Heart left ventricle (tissue), 16 donors: ENCODE data around the gene MTSS2. TPM values are rescaled to one million over a fixed set of nuclear protein-coding genes. Genes with fewer than 3 reads are reported as not detected.
A peak's percentile ranks its signal among the peaks of the same experiment; 100 is the strongest.

ENCODE experiments used
- ATAC-seq, 4 donors: fragments of 200-7000 bp; cut with Tn5 transposase; one replicate each; pipeline ENCODE4 v1.9.1; 2020 to 2022; ENCODE audit warnings: moderate library complexity in 4 of 4, mild to moderate bottlenecking in 3 of 4, moderate number of reproducible peaks in 1 of 4
- DNase-seq, 5 donors: peaks; one replicate each; pipeline ENCODE4 v3.0.0-alpha.2; 2020
- H3K27ac ChIP-seq, 12 donors: fragments of 200-600 bp; sonication (generic) in 4 of 12; one replicate each; pipeline versions ENCODE4 v1.5.0 to v1.8.0; 2016 to 2022; ENCODE audit warnings: mild to moderate bottlenecking in 2 of 12
- H3K27me3 ChIP-seq, 9 donors: fragments of 200-600 bp; sonication (generic) in 2 of 9; one replicate each; pipeline versions ENCODE4 v1.5.1 to v1.8.0; 2016 to 2022; ENCODE audit warnings: mild to moderate bottlenecking in 3 of 9
- H3K36me3 ChIP-seq, 9 donors: fragments of 200-600 bp; sonication (generic) in 2 of 9; one replicate each; pipeline versions ENCODE4 v1.5.0 to v1.8.0; 2018 to 2022; ENCODE audit warnings: mild to moderate bottlenecking in 2 of 9
- H3K4me1 ChIP-seq, 12 donors: fragments of 200-600 bp; sonication (generic) in 4 of 12; one replicate each; pipeline versions ENCODE4 v1.5.0 to v1.8.0; 2016 to 2022; ENCODE audit warnings: mild to moderate bottlenecking in 3 of 12
- H3K4me3 ChIP-seq, 12 donors: fragments of 200-600 bp; sonication (generic) in 4 of 12; one replicate each; pipeline versions ENCODE4 v1.5.0 to v1.8.0; 2017 to 2022; ENCODE audit warnings: mild to moderate bottlenecking in 9 of 12, moderate library complexity in 4 of 12
- H3K9me3 ChIP-seq, 12 donors: fragments of 200-600 bp; sonication (generic) in 4 of 12; one replicate each; pipeline versions ENCODE4 v1.5.0 to v1.8.0; 2016 to 2022; ENCODE audit warnings: mild to moderate bottlenecking in 1 of 12
- POLR2A ChIP-seq, 2 donors: fragments of 450-650 bp; IDR thresholded peaks; one replicate each; pipeline ENCODE4 v1.6.1; 2017; ENCODE audit warnings: antibody characterized with exemption in 2 of 2, mild to moderate bottlenecking in 2 of 2, moderate library complexity in 2 of 2
- WGBS, 4 donors: extraction: QIAGEN DNeasy Blood & Tissue Kit in 2 of 4; methylation state at CpG; one replicate each; pipeline versions ENCODE4 v1.1.5 to v1.1.7; 2013 to 2018; 5-methylcytosine and 5-hydroxymethylcytosine counted together
- intact Hi-C, 10 donors: fragments of 100-400 bp; cut with DNase I; formaldehyde crosslinking; loops; one replicate each; pipeline versions ENCODE4 v1.11.1 to v1.14.2; 2022
- polyA plus RNA-seq, 2 donors: library from polyadenylated mRNA; stranded (reverse); fragments of 200-250 nt; gene quantifications; one replicate each; pipeline ENCODE4 v1.2.3, GENCODE V29; 2013
- total RNA-seq, 9 donors: library from RNA; depleted of rRNA in 2 of 9; stranded (reverse); fragments of >200 nt in 2 of 9; fragmentation: NEBNext Ultra II Directional in 3 of 9; extraction: Animal tissue kit (Norgen Biotek cat#: 25700) in 3 of 9; gene quantifications; one replicate each; pipeline versions ENCODE4 v1.1.0 to v1.2.4, GENCODE V29; 2016 to 2023
- TF ChIP-seq, protein P1 (sequence below), 12 donors: fragments of 200-600 bp; sonication (generic) in 4 of 12; IDR thresholded peaks; one replicate each; pipeline versions ENCODE4 v1.5.0 to v1.8.0; 2018 to 2022; ENCODE audit warnings: antibody characterized with exemption in 12 of 12, mild to moderate bottlenecking in 5 of 12
- donor health status: ischemic (EF 13 %, LVEDD 7.1; RV severe dilation, severe dysfunction).
- donor health status: healthy with polysubstance abuse.
- donor health status: DM: no; HTN: yes; CAD: no.
- donor health status: DM: no; HTN: no; CAD: no.
- donor health status: ischemic (EF 25% LVEDD 6.9; RV normal size, moderate dysfunction).
- donor health status: ischemic (EF 25% LVEDD 5.7; RV mildly dilated, moderate dysfunction).
- donor health status: healthy.
- donor health status: DM: yes; HTN: yes; CAD: no.
- donor health status: ischemic (EF 35%, LVEDD 5.7; RV mildly dilated, moderate dysfunction).
- donor health status: nonischemic (EF 11% LVEDD 7.7; RV severe dilation, severe dysfunction).
- donor health status: DM: yes; HTN: yes; CAD: no.
- donor health status: PGD.
- donor health status: ischemic (EF 29% LVEDD 5.4; RV normal size, mild dysfunction).
- donor health status: nonischemic (EF 23%, LVEDD 6.1; RV moderate dilation, normal function).

MTSS2 gene
- total and polyA plus RNA-seq, 11 donors = 51.9 to 97.1 (median 72.2) TPM

DNA sequence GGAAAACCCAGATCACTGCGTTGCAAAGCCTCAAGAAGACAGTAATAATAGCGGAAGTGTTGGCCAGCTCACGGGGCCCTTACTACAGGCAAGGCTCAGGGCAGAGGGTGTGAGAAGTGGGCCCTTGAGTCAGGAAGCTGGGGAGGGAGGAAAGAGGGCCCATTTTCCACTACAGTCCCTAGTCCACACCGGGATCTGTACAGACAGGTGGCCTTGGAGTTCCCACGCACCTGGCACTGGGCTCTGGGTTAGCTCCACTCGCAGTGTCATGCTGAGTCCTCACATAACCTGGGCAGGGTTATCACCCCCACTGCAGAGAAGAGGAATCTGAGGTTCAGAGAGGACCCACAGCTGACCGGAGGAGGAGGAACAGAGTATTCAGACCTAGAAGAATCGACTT lies 16.8 kb upstream of the MTSS2 start:
- peaks cover 0 to 79% (median 43%) of the 10 kb centered on the region in 12 donors for H3K4me1 ChIP-seq
- ATAC-seq (no peak), DNase-seq (no peak)
- TF ChIP-seq POLR2A (IDR thresholded peaks at IDR 0.05) = no peak
- TF ChIP-seq, protein P1, sequence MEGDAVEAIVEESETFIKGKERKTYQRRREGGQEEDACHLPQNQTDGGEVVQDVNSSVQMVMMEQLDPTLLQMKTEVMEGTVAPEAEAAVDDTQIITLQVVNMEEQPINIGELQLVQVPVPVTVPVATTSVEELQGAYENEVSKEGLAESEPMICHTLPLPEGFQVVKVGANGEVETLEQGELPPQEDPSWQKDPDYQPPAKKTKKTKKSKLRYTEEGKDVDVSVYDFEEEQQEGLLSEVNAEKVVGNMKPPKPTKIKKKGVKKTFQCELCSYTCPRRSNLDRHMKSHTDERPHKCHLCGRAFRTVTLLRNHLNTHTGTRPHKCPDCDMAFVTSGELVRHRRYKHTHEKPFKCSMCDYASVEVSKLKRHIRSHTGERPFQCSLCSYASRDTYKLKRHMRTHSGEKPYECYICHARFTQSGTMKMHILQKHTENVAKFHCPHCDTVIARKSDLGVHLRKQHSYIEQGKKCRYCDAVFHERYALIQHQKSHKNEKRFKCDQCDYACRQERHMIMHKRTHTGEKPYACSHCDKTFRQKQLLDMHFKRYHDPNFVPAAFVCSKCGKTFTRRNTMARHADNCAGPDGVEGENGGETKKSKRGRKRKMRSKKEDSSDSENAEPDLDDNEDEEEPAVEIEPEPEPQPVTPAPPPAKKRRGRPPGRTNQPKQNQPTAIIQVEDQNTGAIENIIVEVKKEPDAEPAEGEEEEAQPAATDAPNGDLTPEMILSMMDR (IDR thresholded peaks at IDR 0.05) = no peak
- H3K9me3 ChIP-seq = no peaks in the 10 kb centered on the region
- peaks cover 0 to 7% (median 0%) of the 10 kb centered on the region in 9 donors for H3K36me3 ChIP-seq
- WGBS, 4 donors = 74 to 83% (median 77%) methylated on average over 7 to 8 of the region's 8 CpGs
- H3K4me3 ChIP-seq = no peak overlapping the region
- intact Hi-C loops = loop anchor here in 2 of 10 donors (5.0 kb wide), 1 partner anchor 35 kb away; no protein-coding TSS in a partner anchor
- H3K27me3 ChIP-seq = no peaks in the 10 kb centered on the region
- peak overlapping the region in 11 of 12 donors; percentile 51 to 96 (median 77) for H3K27ac ChIP-seq

DNA sequence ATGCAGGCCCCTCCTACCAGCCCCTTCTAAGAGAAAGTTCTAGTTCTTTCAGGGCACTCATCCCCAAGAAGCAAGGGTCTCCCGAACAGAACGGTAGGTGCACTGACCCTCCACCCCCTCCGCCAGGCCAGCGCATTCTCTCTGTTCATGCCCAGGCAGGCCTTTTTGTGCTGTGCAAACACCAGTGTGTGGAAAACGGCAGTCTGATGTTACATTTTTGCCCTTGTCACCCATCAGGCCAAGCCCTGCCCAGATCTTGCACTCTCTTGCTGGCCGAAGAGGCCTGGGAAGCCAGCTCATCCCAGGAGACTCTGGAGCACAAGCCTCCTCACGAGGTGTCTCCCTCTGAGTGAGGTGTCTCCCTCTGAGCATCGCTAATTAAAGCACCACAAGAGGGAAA lies 16.1 kb upstream of the MTSS2 start:
- ATAC-seq (no peak), DNase-seq (no peak)
- no peaks in the 10 kb centered on the region for H3K27me3 ChIP-seq
- H3K36me3 ChIP-seq = peaks cover 0 to 7% (median 0%) of the 10 kb centered on the region in 9 donors
- H3K4me1 ChIP-seq = peaks cover 0 to 79% (median 46%) of the 10 kb centered on the region in 12 donors
- TF ChIP-seq, protein P1 (IDR thresholded peaks at IDR 0.05) = no peak
- no peak for TF ChIP-seq POLR2A (IDR thresholded peaks at IDR 0.05)
- H3K4me3 ChIP-seq = no peak overlapping the region
- peak overlapping the region in 4 of 12 donors; percentile 54 to 96 (median 79) for H3K27ac ChIP-seq
- no peaks in the 10 kb centered on the region for H3K9me3 ChIP-seq
- WGBS, 4 donors = 88 to 94% (median 93%) methylated on average over 6 to 8 of the region's 8 CpGs
- intact Hi-C loops = loop anchor here in 2 of 10 donors (5.0 kb wide), 1 partner anchor 35 kb away; no protein-coding TSS in a partner anchor

DNA sequence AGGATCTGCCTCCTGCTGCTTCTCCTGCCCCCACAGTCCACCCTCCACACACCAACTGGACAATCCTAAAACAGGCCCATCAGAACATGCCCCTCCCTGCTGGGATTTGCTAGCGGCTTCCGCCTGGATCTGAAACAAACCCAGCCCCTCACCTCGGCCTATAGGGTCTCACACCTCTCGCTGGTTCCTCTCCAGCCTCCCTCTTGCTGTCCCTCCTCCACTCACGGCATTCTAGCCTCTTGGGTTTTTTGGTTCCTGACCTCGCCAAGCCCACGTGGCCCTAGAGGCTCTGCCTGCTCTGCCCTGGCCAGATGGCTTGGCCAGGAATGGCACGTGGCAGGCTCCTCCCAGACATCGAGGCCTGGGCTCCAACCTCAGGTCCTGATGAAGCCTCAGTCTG lies 15.7 kb upstream of the MTSS2 start:
- Histone ChIP-seq H3K27ac (peak overlapping the region in 6 of 12 donors; percentile 69 to 96 (median 74)), H3K4me1 (peaks cover 0 to 79% (median 47%) of the 10 kb centered on the region in 12 donors), H3K4me3 (no peak overlapping the region), H3K36me3 (peaks cover 0 to 7% (median 0%) of the 10 kb centered on the region in 9 donors), H3K9me3 (no peaks in the 10 kb centered on the region), H3K27me3 (no peaks in the 10 kb centered on the region)
- intact Hi-C loops = loop anchor here in 2 of 10 donors (5.0 kb wide), 1 partner anchor 36 kb away; no protein-coding TSS in a partner anchor
- WGBS, 4 donors = 76 to 83% (median 83%) methylated on average over 9 of the region's 9 CpGs
- no peak for DNase-seq
- no peak for ATAC-seq
- TF ChIP-seq, protein P1 (IDR thresholded peaks at IDR 0.05) = no peak
- TF ChIP-seq POLR2A (IDR thresholded peaks at IDR 0.05) = no peak

DNA sequence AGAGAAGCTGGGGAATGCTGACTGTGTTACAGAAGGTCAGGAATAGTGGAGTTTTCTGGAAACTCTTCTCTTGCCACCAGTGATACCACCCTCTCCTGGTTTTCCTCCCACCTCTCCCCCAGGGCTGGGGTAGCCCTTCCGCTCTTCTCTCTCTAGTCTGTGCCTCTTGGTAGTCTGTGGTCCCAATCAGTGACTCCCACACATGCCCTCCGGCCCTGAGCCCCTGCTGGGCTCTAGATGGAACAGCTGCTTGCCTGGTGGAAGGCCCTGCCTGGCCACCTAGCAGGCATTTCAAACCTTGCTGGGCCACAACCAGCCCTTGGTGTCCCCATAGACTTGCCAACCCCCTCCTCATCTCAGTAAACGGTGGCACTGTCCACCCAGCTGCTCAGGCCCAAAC lies 15.2 kb upstream of the MTSS2 start:
- no peak for ATAC-seq

More for the DNA sequence above, 15.2 kb upstream of the MTSS2 start:
- no peak for DNase-seq
- Histone ChIP-seq H3K36me3 (peaks cover 0 to 7% (median 0%) of the 10 kb centered on the region in 9 donors), H3K9me3 (no peaks in the 10 kb centered on the region), H3K4me1 (peaks cover 0 to 80% (median 50%) of the 10 kb centered on the region in 12 donors), H3K27ac (peak overlapping the region in 11 of 12 donors; percentile 33 to 96 (median 73)), H3K27me3 (no peaks in the 10 kb centered on the region), H3K4me3 (no peak overlapping the region)
- TF ChIP-seq, protein P1 (IDR thresholded peaks at IDR 0.05) = no peak
- TF ChIP-seq POLR2A (IDR thresholded peaks at IDR 0.05) = no peak
- 81 to 87% (median 83%) methylated on average over 3 of the region's 3 CpGs for WGBS, 4 donors
- intact Hi-C loops = loop anchor here in 2 of 10 donors (5.0 kb wide), 1 partner anchor 36 kb away; no protein-coding TSS in a partner anchor
